GM18517 (cell line): Measurements from ENCODE around the gene TNFRSF14.

Experiments used
- ATAC-seq: cut with Tn5 transposase; IDR thresholded peaks from one replicate; pipeline ENCODE4 v1.9.1; 2021; ENCODE audit warnings: mild to moderate bottlenecking, moderate library complexity; ENCODE audit not compliant: unreplicated experiment

Gene TNFRSF14

GRCh38 chr1:2611621-2612437 lies 55.7 kb downstream of the TNFRSF14 start:
- no peak for ATAC-seq

- no peak for ATAC-seq
These were observed 56.6 kb downstream of the TNFRSF14 start for GRCh38 chr1:2612591-2613365.
